H1 (cell line): ENCODE results near the gene EBLN2. TPM values are rescaled to one million over a fixed set of nuclear protein-coding genes. Genes with fewer than 3 reads are reported as not detected.

Experiments used
- BACH1 ChIP-seq: IDR thresholded peaks from 2 replicates; pipeline ENCODE4 v1.6.1; 2012; ENCODE audit warnings: low read length, improper control_type of control experiment
- CHD7 ChIP-seq: fragments of 300-600 bp; sonication (generic); IDR thresholded peaks from 2 replicates; pipeline ENCODE4 v1.7.1; 2012; ENCODE audit warnings: low read length, moderate library complexity, mild to moderate bottlenecking, inconsistent platforms; ENCODE audit not compliant: insufficient replicate concordance
- KDM4A ChIP-seq: IDR thresholded peaks from one replicate; pipeline ENCODE4 v1.7.1; 2012; ENCODE audit warnings: low read depth, mild to moderate bottlenecking, moderate library complexity, low read length, inconsistent platforms; ENCODE audit not compliant: severe bottlenecking
- POLR2AphosphoS5 ChIP-seq: IDR thresholded peaks from 2 replicates; pipeline ENCODE4 v1.6.1; 2011; ENCODE audit warnings: low read depth, low read length
- RFX5 ChIP-seq: IDR thresholded peaks from 2 replicates; pipeline ENCODE4 v1.6.1; 2011; ENCODE audit warnings: low read depth, low read length, improper control_type of control experiment, borderline replicate concordance
- SRF ChIP-seq: IDR thresholded peaks from 2 replicates; pipeline ENCODE4 v1.6.1; 2011; ENCODE audit warnings: mild to moderate bottlenecking, low read depth, low read length, moderate library complexity
- SUZ12 ChIP-seq: fragments of 200-600 bp; sonication (generic); IDR thresholded peaks from 2 replicates; pipeline ENCODE4 v1.6.1; 2012; ENCODE audit warnings: mild to moderate bottlenecking, inconsistent platforms, low read length, moderate library complexity, mixed read lengths
- TEAD4 ChIP-seq: IDR thresholded peaks from 2 replicates; pipeline ENCODE4 v1.6.1; 2012; ENCODE audit warnings: low read depth, low read length, inconsistent platforms, mixed read lengths
- YY1 ChIP-seq: IDR thresholded peaks from 2 replicates; pipeline ENCODE4 v1.6.1; 2011; ENCODE audit warnings: low read depth, mild to moderate bottlenecking, low read length
- polyA plus RNA-seq, 7 experiments: library from polyadenylated mRNA; depleted of rRNA in 3 of 7; stranded (reverse) in 5 of 7; unstranded in 2 of 7; fragments of >200 nt in 5 of 7; fragments of 200-250 nt in 2 of 7; gene quantifications; 1 replicate in 5 of 7; 2 replicates in 1 of 7; 4 replicates in 1 of 7; pipeline versions ENCODE4 v1.2.1 to v1.2.3, GENCODE V29; 2011 to 2013; ENCODE audit warnings: missing spikeins in 2 of 7, mixed read lengths in 2 of 7
- total RNA-seq: library from RNA; stranded (reverse); fragmentation: NEBNext Ultra II Directional; extraction: Animal tissue kit (Norgen Biotek cat#: 25700); gene quantifications from 2 replicates; pipeline ENCODE4 v1.2.1, GENCODE V29; 2021

Gene EBLN2
- total and polyA plus RNA-seq, 2 of the 8 experiments (the other 6 are each of a cell fraction or from before 2014, with no cell fraction given) = 1.9 to 3.8 TPM

GRCh38 chr3:73026760-73027113, 34.7 kb upstream of the EBLN2 start (continued):
- TF ChIP-seq CHD7 (no peak), POLR2AphosphoS5 (no peak), TEAD4 (no peak), RFX5 (no peak), YY1 (no peak), BACH1 (no peak), SUZ12 (no peak), SRF (no peak), KDM4A (no peak)
